ENCODE data around the gene LUC7L. TPM values are rescaled to one million over a fixed set of nuclear protein-coding genes. Genes with fewer than 3 reads are reported as not detected.
"Not testable (repeated sequence)": the region's sequence is repeated elsewhere in the genome, so short reads cannot be mapped to it uniquely, and the experiment has no call there.

Gene LUC7L
- total RNA-seq, 2 experiments from 2014 or later, result 63.8 to 70.0 TPM

- ChIA-PET POLR2A (no interaction called here), CTCF (no interaction called here)
Measured at GRCh38 chr16:189604-190186, 39.6 kb downstream of the LUC7L start.

GRCh38 chr16:188674-189073 is 40.6 kb downstream of the LUC7L start:
- ChIA-PET CTCF (interaction anchor here (1.1 kb wide), 1 partner anchor 22 kb away, joined by 3 read pairs; no protein-coding TSS in a partner anchor), POLR2A (no interaction called here)

GRCh38 chr16:187330-187729 is 41.9 kb downstream of the LUC7L start:
- ChIA-PET CTCF (interaction anchor here (1.0 kb wide), 1 partner anchor 9 kb away, joined by 3 read pairs; no protein-coding TSS in a partner anchor), POLR2A (no interaction called here)

- POLR2A ChIA-PET, result no interaction called here
- CTCF ChIA-PET, result interaction anchor here (0.5 to 1.0 kb wide), 2 partner anchors 12 to 79 kb away, joined by 3 to 6 read pairs; no protein-coding TSS in a partner anchor
Measured at GRCh38 chr16:185691-186090, 43.6 kb downstream of the LUC7L start.

GRCh38 chr16:185213-185612 is 44.0 kb downstream of the LUC7L start:
- CTCF ChIA-PET, result interaction anchor here (0.5 to 1.0 kb wide), 2 partner anchors 13 to 78 kb away, joined by 3 to 6 read pairs; no protein-coding TSS in a partner anchor

GRCh38 chr16:183005-183404 is 46.2 kb downstream of the LUC7L start:
- POLR2A ChIA-PET, result no interaction called here
- CTCF ChIA-PET, result interaction anchor here (1.6 kb wide), 1 partner anchor 76 kb away, joined by 8 read pairs; no protein-coding TSS in a partner anchor

More at GRCh38 chr16:185213-185612, 44.0 kb downstream of the LUC7L start:
- POLR2A ChIA-PET, result no interaction called here

GRCh38 chr16:181565-182021 is 47.7 kb downstream of the LUC7L start:
- ChIA-PET POLR2A (interaction anchor here (0.5 kb wide), 1 partner anchor 129 kb away, joined by 3 read pairs; no protein-coding TSS in a partner anchor), CTCF (interaction anchor here (0.9 to 1.3 kb wide), 12 partner anchors 10 to 180 kb away, joined by 3 to 9 read pairs (median 4); no protein-coding TSS in a partner anchor)

GRCh38 chr16:180681-181564 is 48.3 kb downstream of the LUC7L start:
- POLR2A ChIA-PET, result interaction anchor here (0.5 kb wide), 1 partner anchor 128 kb away, joined by 3 read pairs; no protein-coding TSS in a partner anchor
- CTCF ChIA-PET, result interaction anchor here (0.7 to 2.1 kb wide), 17 partner anchors 9 to 182 kb away, joined by 3 to 9 read pairs (median 4); no protein-coding TSS in a partner anchor

- POLR2A ChIA-PET, result no interaction called here
- CTCF ChIA-PET, result interaction anchor here (0.7 to 2.1 kb wide), 8 partner anchors 12 to 182 kb away, joined by 3 to 6 read pairs (median 4); no protein-coding TSS in a partner anchor
Measured at GRCh38 chr16:180101-180675, 49.1 kb downstream of the LUC7L start, which contains the start of gene HBQ1. HBQ1 (plus strand) TSS chr16:180459; CDS start chr16:180487, 28 bp downstream.

GRCh38 chr16:179211-180092 is 49.8 kb downstream of the LUC7L start:
- CTCF ChIA-PET, result interaction anchor here (1.1 to 2.1 kb wide), 3 partner anchors 40 to 83 kb away, joined by 3 to 6 read pairs (median 4); no protein-coding TSS in a partner anchor
- POLR2A ChIA-PET, result no interaction called here

- ChIA-PET CTCF (interaction anchor here (1.3 kb wide), 1 partner anchor 82 kb away, joined by 5 read pairs; no protein-coding TSS in a partner anchor), POLR2A (no interaction called here)
Measured at GRCh38 chr16:178668-179015, 50.6 kb downstream of the LUC7L start.

- CTCF ChIA-PET, result interaction anchor here (1.3 kb wide), 2 partner anchors 71 to 81 kb away, joined by 4 to 5 read pairs; no protein-coding TSS in a partner anchor
- POLR2A ChIA-PET, result no interaction called here
Measured at GRCh38 chr16:177981-178667, 51.1 kb downstream of the LUC7L start.

GRCh38 chr16:177394-177822 is 51.8 kb downstream of the LUC7L start:
- POLR2A ChIA-PET, result interaction anchor here (0.5 kb wide), 1 partner anchor 109 kb away, joined by 3 read pairs; no protein-coding TSS in a partner anchor
- CTCF ChIA-PET, result interaction anchor here (1.3 kb wide), 2 partner anchors 70 to 81 kb away, joined by 4 to 5 read pairs; no protein-coding TSS in a partner anchor

GRCh38 chr16:176477-177382 is 52.5 kb downstream of the LUC7L start, which contains the start of gene HBA1:
HBA1 (plus strand) TSS chr16:176680; CDS start chr16:176717, 37 bp downstream.
- ChIA-PET POLR2A (interaction anchor here (0.5 kb wide), 1 partner anchor 108 kb away, joined by 3 read pairs; no protein-coding TSS in a partner anchor), CTCF (interaction anchor here (1.3 kb wide), 1 partner anchor 70 kb away, joined by 4 read pairs; no protein-coding TSS in a partner anchor)

- CTCF ChIA-PET, POLR2A ChIA-PET: not testable (repeated sequence)
Measured at GRCh38 chr16:176006-176405, 53.2 kb downstream of the LUC7L start.
